ENCODE results near the gene STAC. TPM values are rescaled to one million over a fixed set of nuclear protein-coding genes. Genes with fewer than 3 reads are reported as not detected.
"Not testable (repeated sequence)": the region's sequence is repeated elsewhere in the genome, so short reads cannot be mapped to it uniquely, and the experiment has no call there.

The STAC gene
- total RNA-seq, 3 donors from 2014 or later: 0.43 to 4.5 TPM; not detected in 1

DNA sequence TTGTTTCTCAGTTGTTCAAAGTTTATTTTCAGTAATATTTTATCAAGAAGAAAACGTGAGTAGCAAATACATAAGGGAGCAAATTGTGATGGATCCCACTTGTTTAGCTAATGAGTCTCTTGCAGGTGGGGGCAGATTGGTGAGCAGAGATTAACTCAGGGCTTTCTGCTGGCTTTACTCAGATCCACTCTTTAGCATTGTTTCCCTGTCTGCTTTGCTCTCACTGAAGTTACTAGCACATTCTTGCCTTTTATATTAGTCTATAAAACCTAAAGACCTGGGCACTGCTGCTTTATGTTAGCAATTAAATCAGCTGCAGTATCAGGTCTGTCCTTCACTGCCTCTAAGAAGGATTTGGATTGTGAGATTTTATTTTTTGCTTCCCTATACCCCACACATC is 71.5 kb downstream of the STAC start:
- ATAC-seq: no peak

GRCh38 chr3:36453213-36453612 is 72.9 kb downstream of the STAC start:
- intact Hi-C loops (cut with DNase I, micrococcal nuclease); ATAC-seq; H3K36me3 ChIP-seq (ENCODE audit: low read depth); H3K9me3 ChIP-seq; DNase-seq; H3K4me1 ChIP-seq (ENCODE audit: low read depth); H3K4me3 ChIP-seq: not testable (repeated sequence)

More for the DNA sequence above, 71.5 kb downstream of the STAC start:
- Histone ChIP-seq H3K4me3 (no peak overlapping the region), H3K9me3 (no peaks in the 10 kb centered on the region), H3K36me3 (ENCODE audit: low read depth) (no peaks in the 10 kb centered on the region), H3K4me1 (ENCODE audit: low read depth) (no peaks in the 10 kb centered on the region)
- intact Hi-C loops (cut with DNase I, micrococcal nuclease): no loop called here
- TF ChIP-seq, protein P1, sequence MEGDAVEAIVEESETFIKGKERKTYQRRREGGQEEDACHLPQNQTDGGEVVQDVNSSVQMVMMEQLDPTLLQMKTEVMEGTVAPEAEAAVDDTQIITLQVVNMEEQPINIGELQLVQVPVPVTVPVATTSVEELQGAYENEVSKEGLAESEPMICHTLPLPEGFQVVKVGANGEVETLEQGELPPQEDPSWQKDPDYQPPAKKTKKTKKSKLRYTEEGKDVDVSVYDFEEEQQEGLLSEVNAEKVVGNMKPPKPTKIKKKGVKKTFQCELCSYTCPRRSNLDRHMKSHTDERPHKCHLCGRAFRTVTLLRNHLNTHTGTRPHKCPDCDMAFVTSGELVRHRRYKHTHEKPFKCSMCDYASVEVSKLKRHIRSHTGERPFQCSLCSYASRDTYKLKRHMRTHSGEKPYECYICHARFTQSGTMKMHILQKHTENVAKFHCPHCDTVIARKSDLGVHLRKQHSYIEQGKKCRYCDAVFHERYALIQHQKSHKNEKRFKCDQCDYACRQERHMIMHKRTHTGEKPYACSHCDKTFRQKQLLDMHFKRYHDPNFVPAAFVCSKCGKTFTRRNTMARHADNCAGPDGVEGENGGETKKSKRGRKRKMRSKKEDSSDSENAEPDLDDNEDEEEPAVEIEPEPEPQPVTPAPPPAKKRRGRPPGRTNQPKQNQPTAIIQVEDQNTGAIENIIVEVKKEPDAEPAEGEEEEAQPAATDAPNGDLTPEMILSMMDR (IDR thresholded peaks at IDR 0.05): no peak
- no peak for DNase-seq

DNA sequence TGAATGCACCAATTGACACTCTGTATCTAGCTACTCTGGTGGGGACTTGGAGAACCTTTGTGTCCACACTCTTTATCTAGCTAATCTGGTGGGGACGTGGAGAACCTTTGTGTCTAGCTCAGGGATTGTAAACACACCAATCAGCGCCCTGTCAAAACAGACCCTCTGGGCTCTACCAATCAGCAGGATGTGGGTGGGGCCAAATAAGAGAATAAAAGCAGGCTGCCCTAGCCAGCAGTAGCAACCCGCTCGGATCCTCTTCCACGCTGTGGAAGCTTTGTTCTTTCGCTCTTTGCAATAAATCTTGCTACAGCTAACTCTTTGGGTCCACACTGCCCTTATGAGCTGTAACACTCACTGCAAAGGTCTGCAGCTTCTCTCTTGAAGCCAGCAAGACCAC is 73.6 kb downstream of the STAC start:
- DNase-seq; ATAC-seq; H3K4me1 ChIP-seq (ENCODE audit: low read depth); intact Hi-C loops (cut with DNase I, micrococcal nuclease); H3K9me3 ChIP-seq; H3K36me3 ChIP-seq (ENCODE audit: low read depth); H3K4me3 ChIP-seq: not testable (repeated sequence)

GRCh38 chr3:36455406-36455805 is 75.1 kb downstream of the STAC start:
- Histone ChIP-seq H3K4me3 (no peak overlapping the region), H3K36me3 (ENCODE audit: low read depth) (no peaks in the 10 kb centered on the region), H3K4me1 (ENCODE audit: low read depth) (no peaks in the 10 kb centered on the region), H3K9me3 (no peaks in the 10 kb centered on the region)
- TF ChIP-seq, protein P1 (IDR thresholded peaks at IDR 0.05): no peak
- no peak for DNase-seq
- no peak for ATAC-seq
- intact Hi-C loops (cut with DNase I, micrococcal nuclease): no loop called here

DNA sequence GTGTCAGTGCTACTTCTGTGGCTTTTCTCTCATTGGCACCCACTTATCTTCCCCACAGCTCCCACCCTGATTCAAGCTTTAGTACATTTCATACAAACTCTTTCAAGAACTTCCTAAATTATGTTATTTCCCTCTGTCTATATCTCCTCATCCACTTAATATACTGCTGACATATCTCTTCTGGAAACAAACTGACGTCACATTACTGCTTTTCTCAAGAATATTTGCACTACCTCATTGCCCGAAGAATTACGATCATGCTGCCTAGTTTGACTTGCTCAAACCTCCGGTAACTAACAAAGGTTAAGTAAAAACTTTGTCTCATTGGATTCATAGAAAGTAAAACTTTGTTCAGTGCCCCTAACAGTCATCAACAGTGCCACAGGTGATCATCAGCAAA is 76.5 kb downstream of the STAC start:
- intact Hi-C loops (cut with DNase I, micrococcal nuclease): no loop called here
- ATAC-seq (no peak), DNase-seq (no peak)
- Histone ChIP-seq H3K36me3 (ENCODE audit: low read depth) (no peaks in the 10 kb centered on the region), H3K4me3 (no peak overlapping the region), H3K4me1 (ENCODE audit: low read depth) (no peaks in the 10 kb centered on the region), H3K9me3 (no peaks in the 10 kb centered on the region)
- TF ChIP-seq, protein P1 (IDR thresholded peaks at IDR 0.05): no peak

GRCh38 chr3:36457667-36458066 is 77.4 kb downstream of the STAC start:
- Histone ChIP-seq H3K36me3 (ENCODE audit: low read depth) (no peaks in the 10 kb centered on the region), H3K4me1 (ENCODE audit: low read depth) (no peaks in the 10 kb centered on the region), H3K4me3 (no peak overlapping the region), H3K9me3 (no peaks in the 10 kb centered on the region)
- intact Hi-C loops (cut with DNase I, micrococcal nuclease): no loop called here
- TF ChIP-seq, protein P1 (IDR thresholded peaks at IDR 0.05): no peak
- ATAC-seq (no peak), DNase-seq (no peak)

GRCh38 chr3:36459177-36459576 is 78.9 kb downstream of the STAC start:
- H3K4me1 ChIP-seq (ENCODE audit: low read depth): no peaks in the 10 kb centered on the region
- TF ChIP-seq, protein P1 (IDR thresholded peaks at IDR 0.05): no peak
- intact Hi-C loops (cut with DNase I, micrococcal nuclease): no loop called here
- ATAC-seq (no peak), DNase-seq (no peak)
- no peak overlapping the region for H3K4me3 ChIP-seq
- H3K9me3 ChIP-seq: no peaks in the 10 kb centered on the region
- H3K36me3 ChIP-seq (ENCODE audit: low read depth): no peaks in the 10 kb centered on the region
